ENCODE measurements around the gene SEMA3B. TPM values are rescaled to one million over a fixed set of nuclear protein-coding genes. Genes with fewer than 3 reads are reported as not detected.

The SEMA3B gene
- 10 to 100 TPM; 27.5 to 53.5 (median 33.2) TPM for total RNA-seq
- 100 to 1,000 TPM; 118 to 223 TPM for polyA plus RNA-seq

- Histone ChIP-seq H3K9me3 (no peaks in the 10 kb centered on the region), H3K36me3 (no peaks in the 10 kb centered on the region), H3K4me3 (peak within 1 kb of the TSS; percentile 21 to 58 (median 44)), H3K4me1 (peaks cover 25 to 49% (median 29%) of the 10 kb centered on the region in 3 donors), H3K27me3 (no peaks in the 10 kb centered on the region), H3K27ac (peak within 1 kb of the TSS; percentile 87 to 94 (median 90))
- intact Hi-C loops (cut with DNase I) = no loop called here
- DNase-seq = peak; percentile 84 to 95 (median 94)
- ATAC-seq = peak; percentile 71 to 77 (median 74)
- TF ChIP-seq CTCF (IDR thresholded peaks at IDR 0.05) = no peak
- FAIRE-seq = no peak
- 11 to 12% methylated on average over 21 of the region's 21 CpGs for WGBS, 2 donors
These were observed at the start of gene SEMA3B for GRCh38 chr3:50268703-50269451. Gene SEMA3B (plus strand): TSS chr3:50269147. CDS start chr3:50269241, 94 bp downstream.

- Histone ChIP-seq H3K27ac (no peak overlapping the region), H3K36me3 (peaks cover 0 to 18% (median 0%) of the 10 kb centered on the region in 3 donors), H3K9me3 (no peaks in the 10 kb centered on the region), H3K27me3 (no peaks in the 10 kb centered on the region), H3K4me3 (no peak overlapping the region), H3K4me1 (peaks cover 0 to 3% (median 0%) of the 10 kb centered on the region in 3 donors)
- DNase-seq = no peak
- 91 to 95% methylated on average over 5 of the region's 5 CpGs for whole genome bisulfite sequencing, 2 donors
- intact Hi-C loops (cut with DNase I) = no loop called here
- no peak for FAIRE-seq
- TF ChIP-seq CTCF (IDR thresholded peaks at IDR 0.05) = no peak
- ATAC-seq = no peak
These were observed 49.7 kb upstream of the SEMA3B start for GRCh38 chr3:50219285-50219684.

GRCh38 chr3:50220109-50220508 lies 48.8 kb upstream of the SEMA3B start:
- FAIRE-seq (no peak), DNase-seq (no peak), ATAC-seq (no peak)
- intact Hi-C loops (cut with DNase I) = no loop called here
- TF ChIP-seq CTCF (IDR thresholded peaks at IDR 0.05) = no peak
- Histone ChIP-seq H3K4me3 (no peak overlapping the region), H3K27ac (no peak overlapping the region), H3K9me3 (no peaks in the 10 kb centered on the region), H3K4me1 (peaks cover 0 to 3% (median 0%) of the 10 kb centered on the region in 3 donors), H3K27me3 (no peaks in the 10 kb centered on the region), H3K36me3 (peaks cover 0 to 18% (median 0%) of the 10 kb centered on the region in 3 donors)
- WGBS, 2 donors = 61 to 62% methylated on average over 6 of the region's 6 CpGs

- Histone ChIP-seq H3K36me3 (peaks cover 0 to 18% (median 0%) of the 10 kb centered on the region in 3 donors), H3K27ac (peak overlapping the region in 1 of 4 donors; percentile 28), H3K4me3 (no peak overlapping the region), H3K9me3 (no peaks in the 10 kb centered on the region), H3K4me1 (peaks cover 0 to 3% (median 0%) of the 10 kb centered on the region in 3 donors), H3K27me3 (no peaks in the 10 kb centered on the region)
- DNase-seq (peak in 1 of 6 donors; percentile 39), ATAC-seq (peak in 1 of 4 donors; percentile 8), FAIRE-seq (no peak)
- intact Hi-C loops (cut with DNase I) = no loop called here
- TF ChIP-seq CTCF (IDR thresholded peaks at IDR 0.05) = no peak
- 49 to 57% methylated on average over 4 of the region's 4 CpGs for WGBS, 2 donors
These were observed 47.9 kb upstream of the SEMA3B start for GRCh38 chr3:50221051-50221410.

All from pancreas (tissue), 10 donors.